GM18907 (cell line): ENCODE data around the gene GABARAP.
A peak's percentile ranks its signal among the peaks of the same experiment; 100 is the strongest.

Source experiments
- ATAC-seq: cut with Tn5 transposase; IDR thresholded peaks from one replicate; pipeline ENCODE4 v1.9.1; 2021; ENCODE audit warnings: mild to moderate bottlenecking, moderate library complexity; ENCODE audit not compliant: unreplicated experiment

Gene GABARAP

DNA sequence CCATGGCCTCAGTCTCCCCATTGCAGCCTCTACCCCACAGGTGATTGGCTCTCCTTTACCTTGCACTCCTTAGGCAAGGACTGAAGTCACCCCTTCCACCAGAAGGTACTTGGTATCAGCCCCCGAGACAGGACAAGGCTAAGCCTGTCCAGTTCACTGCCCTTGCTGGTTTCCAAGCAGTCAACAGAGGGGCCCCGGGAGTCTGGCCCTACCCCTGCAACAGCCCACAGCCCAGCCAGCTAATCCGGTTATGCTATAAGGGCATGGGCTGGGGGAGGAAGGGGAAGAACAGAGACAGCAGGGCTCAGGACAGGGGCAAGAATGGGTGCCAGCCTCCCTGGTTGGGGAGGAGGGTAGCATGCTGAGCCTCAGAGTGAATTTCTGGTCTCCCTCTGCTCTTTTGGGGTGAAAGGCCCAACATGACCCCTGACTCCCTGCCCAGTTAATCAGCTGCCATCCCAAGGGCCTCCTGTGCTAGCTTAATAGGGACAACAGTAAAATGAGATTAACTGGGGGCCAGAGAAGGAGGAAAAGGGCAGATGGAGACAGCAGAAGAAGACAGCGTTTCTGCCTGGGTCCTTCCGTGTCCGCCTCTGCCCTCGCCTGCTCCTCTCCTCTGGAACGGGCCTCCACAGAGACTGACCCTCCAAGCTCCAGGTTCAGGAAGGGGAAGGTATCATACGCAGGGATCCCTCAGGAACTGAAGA lies 33.3 kb downstream of the GABARAP start:
- ATAC-seq: no peak

DNA sequence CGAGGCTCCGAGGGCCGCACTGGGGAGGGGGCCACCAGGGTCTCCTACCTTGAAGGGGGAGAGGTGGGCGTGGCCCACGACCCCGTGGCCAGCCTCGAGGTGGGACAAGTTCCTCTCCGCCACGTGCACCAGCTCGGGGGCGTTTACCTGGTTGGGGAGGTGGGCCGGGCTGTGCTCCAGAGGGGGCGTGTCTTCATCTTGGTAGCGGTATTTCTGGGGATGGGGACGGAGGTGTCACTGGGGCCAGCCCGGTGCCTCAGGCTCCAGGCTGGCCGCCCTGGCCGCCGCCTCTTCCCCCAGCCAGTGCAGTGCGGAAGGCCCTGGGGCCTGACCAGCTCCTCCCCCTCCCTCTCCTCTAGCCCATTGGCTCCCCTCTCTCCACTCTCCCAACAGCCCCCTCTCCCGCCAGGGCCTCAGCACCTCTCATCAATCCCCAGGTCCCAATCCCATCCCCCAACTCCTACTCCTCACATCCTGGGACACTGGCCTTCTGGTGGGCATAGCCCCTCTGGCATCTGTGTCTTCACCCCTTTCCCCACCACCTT lies 34.1 kb downstream of the GABARAP start:
- no peak for ATAC-seq

DNA sequence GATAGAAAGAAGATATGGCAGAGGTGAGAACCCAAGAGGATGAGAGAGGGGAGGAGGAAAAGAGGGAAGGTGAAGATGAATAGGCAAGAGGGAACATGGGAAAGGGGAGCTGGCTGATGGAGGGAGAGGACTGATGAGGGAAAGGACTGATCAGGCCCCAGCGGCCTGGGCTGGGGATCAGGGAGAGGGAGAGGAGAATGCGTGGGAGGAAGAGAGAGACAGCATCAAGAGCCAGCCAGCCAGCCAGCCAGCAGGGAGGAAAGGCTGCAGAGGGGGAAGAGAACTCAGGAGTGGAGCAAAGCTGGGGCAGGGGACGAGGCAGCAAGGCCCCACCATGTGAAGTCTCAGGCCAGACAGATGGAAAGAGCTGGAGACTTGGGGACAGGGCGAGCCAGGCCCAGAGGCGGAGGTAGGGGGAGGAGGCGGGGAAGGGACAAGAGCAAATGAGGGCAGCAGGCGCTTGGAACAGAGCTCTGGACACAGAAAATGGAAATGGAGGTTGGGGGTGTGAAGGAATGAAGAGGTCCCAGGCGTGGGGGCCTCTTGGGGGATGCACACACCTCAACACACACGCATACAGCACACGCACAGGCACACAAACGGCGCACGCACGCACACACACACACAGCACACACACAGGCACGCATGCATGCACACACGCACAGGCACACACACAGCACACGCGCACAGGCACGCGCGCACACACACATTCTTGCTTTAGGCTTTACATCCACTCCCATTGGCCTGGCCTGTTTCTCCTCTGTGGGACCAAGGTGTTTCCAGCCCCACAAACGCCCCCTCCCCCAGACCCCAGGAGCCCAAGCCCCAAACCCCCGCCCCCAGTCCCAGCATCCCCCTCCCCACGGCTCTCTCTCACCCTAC lies 34.9 kb downstream of the GABARAP start:
- no peak for ATAC-seq

DNA sequence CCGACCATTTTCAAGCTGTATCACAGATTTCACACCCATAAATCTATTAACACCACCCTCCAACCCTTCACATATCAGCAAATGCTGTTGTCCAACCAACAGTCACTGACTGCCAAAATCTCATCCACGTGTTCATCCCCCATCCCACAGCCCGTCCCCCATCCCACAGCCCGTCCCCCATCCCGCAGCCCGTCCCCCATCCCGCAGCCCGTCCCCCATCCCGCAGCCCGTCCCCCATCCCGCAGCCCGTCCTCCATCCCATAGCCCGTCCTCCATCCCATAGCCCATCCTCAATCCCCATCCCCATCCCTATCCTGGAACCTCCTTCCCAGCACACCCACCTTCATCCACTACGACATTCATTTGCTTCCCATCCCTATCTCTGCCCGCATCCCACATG lies 36.7 kb downstream of the GABARAP start:
- ATAC-seq: no peak

DNA sequence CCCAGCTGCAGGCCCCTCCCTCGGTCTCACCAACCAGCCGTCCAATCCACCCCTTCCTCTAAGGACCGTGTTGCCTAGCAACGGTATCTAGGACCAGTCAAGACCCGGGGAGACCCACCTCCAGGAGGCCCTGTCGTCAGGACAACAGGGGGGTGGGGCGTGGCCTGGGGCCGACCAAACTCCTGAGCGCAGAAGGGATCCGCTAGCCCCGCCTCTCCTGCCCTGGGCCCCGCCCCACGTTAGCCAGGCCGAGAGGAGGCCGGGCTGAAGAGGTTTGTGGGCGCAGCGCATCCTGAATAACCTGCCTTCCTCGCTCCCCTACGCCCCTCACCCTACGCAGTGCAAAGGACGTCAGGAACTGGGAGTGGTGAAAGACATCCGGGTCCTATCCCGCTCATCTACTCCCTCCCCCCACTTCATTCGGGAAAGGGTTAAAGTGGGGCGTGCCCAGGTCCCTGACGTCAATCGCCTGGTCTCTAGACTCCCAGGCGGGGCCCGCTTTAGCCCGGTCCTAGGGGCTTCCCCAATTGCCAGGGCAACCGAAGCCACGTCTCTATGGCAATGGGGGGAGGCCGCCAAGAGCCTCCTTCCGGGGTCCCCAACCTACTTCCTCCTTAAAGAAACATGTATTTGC lies 37.3 kb downstream of the GABARAP start:
- ATAC-seq: peak; percentile 84

DNA sequence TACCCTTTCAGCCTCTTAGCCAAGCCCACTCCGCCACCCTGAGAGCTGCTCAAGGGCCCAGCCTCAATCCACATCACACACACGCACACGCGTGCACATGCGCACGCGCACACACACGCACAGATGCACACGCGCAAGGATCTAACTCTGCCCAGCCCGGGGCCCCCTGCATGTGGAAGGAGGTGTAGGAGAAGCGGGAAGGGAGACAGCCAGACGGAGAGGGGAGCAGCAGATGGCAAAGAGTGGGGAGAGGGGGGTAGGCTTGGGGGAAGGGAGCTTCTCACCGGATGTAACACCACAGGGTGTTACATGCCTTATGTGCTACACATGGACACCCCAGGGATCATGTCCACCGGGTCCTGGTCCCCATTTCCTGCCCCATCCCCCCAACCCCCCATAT lies 37.9 kb downstream of the GABARAP start:
- ATAC-seq: no peak

DNA sequence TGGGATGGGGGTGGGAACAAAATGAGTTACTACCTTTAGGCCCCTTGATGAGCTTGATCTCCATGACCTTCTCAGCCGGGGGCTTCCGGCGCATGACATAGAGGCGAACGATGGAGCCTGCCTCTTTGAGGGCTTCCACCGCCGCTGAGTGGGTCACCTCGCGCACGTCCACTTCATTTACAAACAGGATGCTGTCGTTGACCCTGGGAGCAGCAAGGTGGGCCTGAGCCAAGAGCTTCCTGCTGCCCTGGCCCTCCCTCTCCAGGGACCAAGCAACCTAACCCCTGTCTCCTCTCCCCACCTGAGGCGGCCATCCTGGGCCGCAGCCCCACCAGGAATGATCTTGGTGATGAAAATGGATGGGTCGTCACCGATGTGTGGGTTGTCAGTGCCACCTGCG lies 38.9 kb downstream of the GABARAP start:
- ATAC-seq: no peak

DNA sequence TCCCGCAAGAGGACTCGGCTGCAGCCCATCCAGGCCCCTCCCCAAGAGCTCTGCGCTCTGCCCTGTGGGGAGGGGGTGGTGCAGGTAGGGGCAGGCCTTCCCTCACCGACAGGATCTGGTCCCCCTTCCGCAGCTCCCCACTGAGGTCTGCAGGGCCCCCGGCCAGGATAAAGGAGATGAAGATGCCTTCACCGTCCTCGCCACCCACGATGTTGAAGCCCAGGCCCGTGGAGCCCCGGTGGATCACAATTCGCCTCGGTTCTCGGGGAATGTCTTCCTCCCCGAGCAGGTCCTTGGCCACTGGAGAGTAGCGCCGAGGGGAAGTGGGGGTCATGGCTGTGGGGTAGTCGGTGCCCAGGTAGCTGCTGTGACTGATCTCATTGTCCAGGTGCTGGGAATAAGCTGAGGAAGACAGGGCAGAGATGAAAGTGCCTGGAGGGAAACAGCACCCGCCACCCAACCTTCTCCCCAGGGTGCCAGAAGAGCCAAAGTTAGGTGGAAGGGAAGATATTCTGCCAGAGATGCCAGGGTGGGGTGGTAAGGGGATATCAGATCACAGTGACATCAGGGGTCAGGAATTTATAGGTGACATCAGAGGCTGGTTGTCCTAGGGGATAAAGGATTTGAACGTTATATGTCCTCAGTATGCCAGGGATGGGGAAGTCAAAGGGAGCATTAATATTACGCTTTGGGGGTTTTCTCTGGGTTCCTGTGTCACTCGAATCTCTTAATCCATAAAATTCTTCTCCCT lies 45.4 kb downstream of the GABARAP start:
- ATAC-seq: no peak

DNA sequence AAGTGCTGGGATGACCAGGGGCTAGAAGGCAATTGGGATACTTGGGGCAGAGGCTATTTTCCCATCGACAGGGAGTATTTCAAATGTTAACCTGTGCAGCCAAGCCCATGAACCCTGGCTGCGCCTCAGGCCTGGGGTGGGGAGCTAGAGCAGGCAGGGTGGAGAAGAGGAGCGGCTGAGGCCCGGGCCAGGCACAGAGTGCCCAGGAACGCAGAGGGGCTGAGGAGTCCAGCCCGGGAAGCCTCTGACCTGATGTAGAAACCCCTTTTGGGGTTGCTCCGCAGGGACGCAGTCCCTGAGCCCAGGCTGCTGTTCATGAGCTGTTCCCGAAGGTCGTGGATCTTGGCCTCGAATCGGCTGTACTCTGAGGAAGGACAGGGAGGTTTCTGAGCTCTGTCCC lies 46.3 kb downstream of the GABARAP start:
- no peak for ATAC-seq

DNA sequence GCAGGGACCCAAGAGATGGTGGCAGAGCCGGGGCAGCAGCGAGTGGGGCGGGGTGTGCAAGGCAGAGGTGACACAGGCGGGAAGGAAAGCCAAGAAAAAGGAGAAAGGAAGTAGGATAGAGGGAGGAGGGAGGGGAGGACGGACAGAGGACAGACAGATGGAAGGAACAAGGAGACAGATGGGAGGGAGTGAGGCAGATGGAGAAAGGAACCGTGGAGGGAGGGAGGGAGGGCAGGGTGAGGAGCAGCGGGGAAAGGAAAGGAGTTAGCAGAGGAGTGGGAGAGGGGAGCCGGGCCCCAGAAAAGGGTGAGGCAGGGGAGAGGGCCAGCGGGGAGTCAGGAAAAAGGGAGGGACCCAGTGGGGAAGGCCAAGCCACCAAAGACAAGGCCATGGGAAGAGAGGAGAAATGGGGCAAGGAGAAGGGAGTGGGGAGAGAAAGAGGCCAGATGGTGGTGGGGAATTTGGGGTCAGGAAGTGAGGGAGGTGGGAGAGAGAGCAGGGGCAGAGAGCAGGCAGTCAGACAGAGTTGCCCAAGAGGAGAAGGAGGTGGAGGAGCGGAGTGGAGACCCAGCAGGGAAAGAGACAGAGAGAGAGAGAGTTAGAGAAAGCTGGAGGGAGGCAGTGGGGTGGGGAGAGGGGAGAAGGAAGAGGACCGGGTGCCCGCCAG lies 49.8 kb downstream of the GABARAP start:
- ATAC-seq: no peak

DNA sequence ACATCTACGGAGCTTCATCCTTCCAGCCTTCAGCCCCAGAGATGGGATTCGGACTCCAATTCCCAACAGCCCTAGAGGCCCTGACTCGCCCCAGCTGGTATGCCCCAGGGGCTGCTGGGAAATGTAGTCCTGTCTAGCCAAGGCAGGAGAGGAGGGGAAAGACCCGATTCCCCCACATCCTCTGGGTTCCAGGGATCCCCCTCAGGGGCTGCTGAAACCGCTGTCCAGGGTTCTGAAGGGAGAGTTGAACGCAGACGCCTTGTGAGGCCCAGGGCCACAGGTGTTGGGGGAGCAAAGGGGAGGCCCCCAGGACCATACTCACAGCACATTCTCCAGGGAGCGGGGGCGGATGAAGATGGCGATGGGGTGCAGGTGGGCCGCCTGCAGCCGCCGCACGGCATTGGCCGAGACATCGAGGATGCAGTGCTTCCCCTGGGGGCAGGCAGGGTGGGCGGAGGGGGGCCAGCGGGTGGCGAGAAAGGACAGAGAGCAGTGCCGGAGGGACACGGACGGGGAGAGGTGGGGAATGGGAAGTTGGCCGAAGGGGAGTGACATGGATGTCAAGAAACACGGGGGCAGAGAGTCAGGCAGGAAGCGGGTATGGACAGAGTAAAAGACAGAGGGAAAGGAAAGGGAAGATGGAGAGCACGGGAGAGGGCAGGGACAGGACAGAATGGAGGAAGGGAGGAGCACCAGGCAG lies 50.5 kb downstream of the GABARAP start:
- ATAC-seq: no peak

DNA sequence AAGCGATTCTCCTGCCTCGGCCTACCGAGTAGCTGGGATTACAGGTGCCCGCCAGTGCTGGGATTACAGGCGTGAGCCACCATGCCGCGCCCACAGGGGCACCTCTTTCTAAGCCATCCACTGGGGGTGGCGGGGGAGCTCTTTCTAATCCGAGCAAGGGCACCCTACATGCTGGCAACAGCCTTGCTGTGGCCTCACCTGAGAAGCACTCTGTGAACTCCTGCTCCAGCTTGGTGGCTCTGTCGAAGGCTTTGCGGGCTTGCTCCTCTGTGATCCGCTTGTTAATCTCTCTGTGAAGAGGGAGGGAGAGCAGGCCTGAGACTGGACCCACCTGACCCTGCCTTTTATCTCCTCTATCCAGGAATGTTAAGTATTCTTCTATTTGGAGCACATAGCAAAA lies 51.2 kb downstream of the GABARAP start:
- no peak for ATAC-seq

DNA sequence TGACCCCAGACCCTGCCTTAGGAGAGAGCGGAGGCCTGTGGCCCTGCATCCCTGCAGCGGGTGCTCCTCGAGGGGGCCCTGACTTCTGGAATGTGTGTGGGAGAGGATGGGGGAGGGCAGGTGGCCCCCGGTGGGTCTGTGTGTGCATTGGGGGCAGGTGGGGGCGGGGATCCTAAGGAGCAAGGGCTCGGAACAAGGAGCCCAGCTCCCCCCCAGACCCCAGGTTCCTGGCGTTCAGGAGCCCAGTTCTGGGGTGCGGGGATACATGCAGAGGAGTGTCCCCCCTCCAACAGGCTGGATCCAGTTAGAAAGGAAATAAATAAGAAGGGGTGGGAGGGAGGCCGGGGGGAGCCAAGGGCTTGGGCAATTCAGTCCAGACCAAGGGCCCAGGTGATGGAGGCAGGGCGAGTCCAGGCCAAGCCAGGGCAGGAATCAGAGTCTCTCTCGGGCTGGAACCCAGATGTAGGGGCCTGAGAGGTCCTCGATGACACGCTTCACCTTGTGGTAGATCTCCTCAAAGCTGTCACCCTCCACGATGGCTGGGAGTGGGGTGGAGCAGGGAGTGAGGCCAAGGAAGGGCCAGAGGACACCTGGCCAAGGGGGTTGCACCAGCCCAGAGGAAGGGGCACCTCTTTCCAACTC lies 51.9 kb downstream of the GABARAP start:
- ATAC-seq: no peak
